Gastroesophageal sphincter (tissue), 3 donors: Measurements from ENCODE around the gene CD74.

Experiments
- EP300 ChIP-seq: sonication (generic); formaldehyde crosslinking; IDR thresholded peaks from one replicate; pipeline ENCODE4 v1.6.1; 2017; ENCODE audit warnings: antibody characterized with exemption, mild to moderate bottlenecking
- POLR2A ChIP-seq, 2 donors: fragments of 450-650 bp; IDR thresholded peaks; one replicate each; pipeline ENCODE4 v1.6.1; 2017; ENCODE audit warnings: antibody characterized with exemption in 2 of 2, mild to moderate bottlenecking in 2 of 2, moderate library complexity in 1 of 2
- POLR2AphosphoS5 ChIP-seq: sonication (generic); formaldehyde crosslinking; IDR thresholded peaks from one replicate; pipeline ENCODE4 v1.6.1; 2017; ENCODE audit warnings: antibody characterized with exemption
- TF ChIP-seq, protein P1 (sequence below), 4 experiments: fragments of 200-600 bp in 2 of 4; fragments of 450-650 bp in 2 of 4; sonication (generic) in 1 of 4; IDR thresholded peaks; one replicate each; pipeline ENCODE4 v1.5.1; 2017 to 2019; ENCODE audit warnings: antibody characterized with exemption in 4 of 4, mild to moderate bottlenecking in 2 of 4, moderate library complexity in 2 of 4

DNA sequence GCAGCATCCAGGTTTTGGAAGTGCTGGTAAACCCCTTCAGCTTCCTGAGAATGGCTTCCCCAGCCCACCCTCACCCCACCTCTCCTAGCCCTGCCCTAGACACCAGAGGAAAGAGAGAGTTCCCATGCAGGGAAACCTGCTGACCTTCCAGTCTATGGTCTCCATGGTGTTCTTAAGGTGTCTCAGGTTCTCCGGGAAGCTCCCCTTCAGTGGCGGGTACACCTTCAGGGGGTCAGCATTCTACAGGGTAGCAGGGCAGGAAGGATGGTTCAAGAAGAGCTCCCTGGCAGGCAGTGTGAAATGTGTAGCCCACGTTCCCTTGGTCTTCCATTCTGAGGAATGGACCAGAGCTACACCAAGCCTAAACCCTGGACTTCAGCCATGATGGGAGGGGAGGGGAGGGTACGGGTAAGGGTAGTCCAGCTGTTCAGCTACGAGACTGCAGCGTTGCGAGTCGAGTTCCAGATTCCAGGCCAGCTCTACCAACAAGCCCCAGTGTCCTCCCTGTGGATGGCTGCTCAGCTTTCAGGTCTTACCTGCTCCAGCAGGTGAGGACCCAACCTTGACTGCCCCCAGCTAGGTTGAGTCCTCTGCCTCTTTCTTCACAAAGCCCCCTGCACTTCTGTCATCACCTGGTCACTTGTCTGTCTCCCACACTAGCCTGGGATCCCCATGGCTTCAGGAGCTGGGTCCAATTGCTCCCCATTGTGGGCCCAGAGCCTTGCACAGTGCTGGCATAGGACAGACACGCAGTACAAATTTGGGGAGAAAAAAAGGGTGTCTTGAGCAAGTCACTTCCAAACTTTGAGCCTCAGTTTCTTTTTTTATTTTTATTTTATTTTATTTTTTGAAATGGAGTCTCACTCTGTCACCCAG lies 7.5 kb downstream of the CD74 start:
- TF ChIP-seq, protein P1, sequence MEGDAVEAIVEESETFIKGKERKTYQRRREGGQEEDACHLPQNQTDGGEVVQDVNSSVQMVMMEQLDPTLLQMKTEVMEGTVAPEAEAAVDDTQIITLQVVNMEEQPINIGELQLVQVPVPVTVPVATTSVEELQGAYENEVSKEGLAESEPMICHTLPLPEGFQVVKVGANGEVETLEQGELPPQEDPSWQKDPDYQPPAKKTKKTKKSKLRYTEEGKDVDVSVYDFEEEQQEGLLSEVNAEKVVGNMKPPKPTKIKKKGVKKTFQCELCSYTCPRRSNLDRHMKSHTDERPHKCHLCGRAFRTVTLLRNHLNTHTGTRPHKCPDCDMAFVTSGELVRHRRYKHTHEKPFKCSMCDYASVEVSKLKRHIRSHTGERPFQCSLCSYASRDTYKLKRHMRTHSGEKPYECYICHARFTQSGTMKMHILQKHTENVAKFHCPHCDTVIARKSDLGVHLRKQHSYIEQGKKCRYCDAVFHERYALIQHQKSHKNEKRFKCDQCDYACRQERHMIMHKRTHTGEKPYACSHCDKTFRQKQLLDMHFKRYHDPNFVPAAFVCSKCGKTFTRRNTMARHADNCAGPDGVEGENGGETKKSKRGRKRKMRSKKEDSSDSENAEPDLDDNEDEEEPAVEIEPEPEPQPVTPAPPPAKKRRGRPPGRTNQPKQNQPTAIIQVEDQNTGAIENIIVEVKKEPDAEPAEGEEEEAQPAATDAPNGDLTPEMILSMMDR (IDR thresholded peaks at IDR 0.05): no peak
- no peak for TF ChIP-seq POLR2A (IDR thresholded peaks at IDR 0.05)
- no peak for TF ChIP-seq EP300
- TF ChIP-seq POLR2AphosphoS5: no peak
